HG02885 (cell line): ENCODE measurements around the gene ULBP3.
A peak's percentile ranks its signal among the peaks of the same experiment; 100 is the strongest.
"Not testable (repeated sequence)": the region's sequence is repeated elsewhere in the genome, so short reads cannot be mapped to it uniquely, and the experiment has no call there.

ENCODE experiments used
- ATAC-seq: cut with Tn5 transposase; IDR thresholded peaks from one replicate; pipeline ENCODE4 v1.9.1; 2021; ENCODE audit warnings: mild to moderate bottlenecking; ENCODE audit not compliant: unreplicated experiment, poor library complexity

ULBP3 gene

DNA sequence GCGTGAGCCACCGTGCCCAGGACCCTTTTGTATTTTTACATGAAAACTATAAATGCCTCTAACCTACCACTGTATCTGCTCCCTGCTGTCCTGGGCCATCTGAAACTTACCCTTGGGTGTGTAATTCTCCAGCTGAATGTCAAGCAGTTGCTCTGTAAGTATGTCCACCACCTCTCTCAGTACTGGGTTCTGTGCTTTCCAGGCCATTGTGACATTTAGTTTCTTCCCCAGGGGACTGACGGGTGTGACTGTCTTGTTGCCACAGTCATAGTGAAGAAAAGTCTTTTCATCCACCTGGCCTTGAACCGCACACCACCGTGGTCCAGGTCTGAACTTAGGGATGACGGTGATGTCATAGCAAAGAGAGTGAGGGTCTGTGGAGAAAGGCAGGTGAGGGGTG, 47.1 kb downstream of the ULBP3 start:
- not testable (repeated sequence) for ATAC-seq

DNA sequence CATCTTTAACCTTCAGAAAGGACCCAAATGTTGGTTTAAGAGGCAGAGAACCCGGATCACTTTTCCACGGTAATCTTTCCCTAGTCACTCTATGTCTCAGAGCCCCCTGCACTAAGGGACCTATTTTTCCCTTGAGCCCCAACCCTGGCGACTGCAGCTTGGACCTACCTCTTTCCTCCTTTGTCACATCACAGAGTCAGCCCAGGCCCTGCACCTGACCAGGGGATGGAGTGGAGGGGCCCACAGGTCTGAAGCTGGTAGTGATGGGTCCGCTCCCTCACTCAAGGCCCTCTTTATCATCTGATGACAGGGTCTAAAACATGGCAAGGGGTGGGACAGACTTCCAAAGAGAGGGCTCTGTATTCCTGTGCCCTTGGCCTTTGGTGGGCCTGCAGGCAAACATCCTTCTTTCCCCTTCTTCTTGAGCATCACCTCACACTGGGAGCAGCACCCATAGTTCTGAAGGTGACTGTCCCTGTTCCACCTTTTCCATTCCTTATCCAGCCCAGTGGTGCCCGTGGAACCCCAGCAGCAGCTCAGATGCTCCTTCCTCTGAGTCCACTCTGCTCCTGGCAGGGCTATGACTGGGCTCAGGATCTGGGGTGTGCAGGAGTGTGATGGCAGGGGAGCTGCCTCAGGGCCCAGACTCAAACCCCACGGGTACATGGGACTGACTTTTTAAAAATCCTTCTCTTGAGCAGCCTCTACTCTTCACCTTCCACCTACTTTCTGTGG, 49.9 kb downstream of the ULBP3 start:
- ATAC-seq, result no peak

DNA sequence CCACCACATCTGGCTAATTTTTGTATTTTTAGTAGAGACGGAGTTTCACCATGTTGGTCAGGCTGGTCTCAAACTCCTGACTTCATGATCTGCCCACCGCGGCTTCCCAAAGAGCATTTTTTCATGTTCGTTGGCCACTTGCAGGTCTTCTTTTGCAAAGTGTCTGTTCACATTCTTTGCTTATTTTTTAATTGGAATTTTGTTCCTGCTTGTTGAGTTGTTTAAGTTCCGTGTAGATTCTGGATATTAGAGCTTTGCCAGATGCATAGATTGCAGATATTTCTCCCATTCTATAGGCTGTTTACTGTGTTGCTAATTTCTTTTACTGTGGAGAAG, 51.8 kb downstream of the ULBP3 start:
- not testable (repeated sequence) for ATAC-seq

DNA sequence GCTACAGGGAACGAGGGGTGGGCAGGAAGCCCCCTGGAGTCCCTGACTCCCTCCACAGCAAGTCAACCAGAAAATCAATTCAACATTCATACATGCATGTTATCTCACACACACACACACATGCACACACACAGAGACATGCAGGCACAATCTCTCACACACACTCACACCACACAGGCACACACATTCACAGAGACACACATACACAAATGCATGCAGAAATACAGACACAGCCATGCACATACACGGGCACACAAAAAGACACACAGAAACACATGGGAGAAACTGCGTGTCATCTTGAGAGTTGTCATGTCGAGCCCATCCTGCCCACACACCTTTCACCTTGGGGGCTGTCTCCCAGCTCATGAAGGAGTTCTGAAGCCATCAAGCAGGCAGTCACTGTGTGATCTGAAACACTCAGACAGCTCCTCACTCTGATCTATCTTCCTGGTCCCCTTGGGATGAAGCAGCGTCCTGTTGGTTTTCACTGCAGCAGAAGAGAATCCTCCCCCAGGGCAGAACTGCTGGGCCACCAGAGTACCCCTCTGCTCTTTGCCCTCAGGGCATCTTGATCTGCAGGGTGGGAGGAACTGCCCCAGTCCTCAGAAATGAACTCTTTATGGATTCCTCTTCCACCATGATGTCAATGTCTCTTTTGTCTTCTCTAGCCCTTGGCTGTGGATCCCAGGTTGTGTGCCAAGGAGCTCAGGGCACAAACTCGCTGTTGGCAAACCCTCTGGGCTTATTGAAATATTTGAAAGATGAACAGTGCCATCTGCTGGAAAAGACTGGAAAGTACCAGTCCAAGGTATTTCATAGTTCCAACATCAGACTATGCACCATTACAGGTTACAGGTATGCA, 52.4 kb downstream of the ULBP3 start:
- peak; percentile 72 for ATAC-seq

DNA sequence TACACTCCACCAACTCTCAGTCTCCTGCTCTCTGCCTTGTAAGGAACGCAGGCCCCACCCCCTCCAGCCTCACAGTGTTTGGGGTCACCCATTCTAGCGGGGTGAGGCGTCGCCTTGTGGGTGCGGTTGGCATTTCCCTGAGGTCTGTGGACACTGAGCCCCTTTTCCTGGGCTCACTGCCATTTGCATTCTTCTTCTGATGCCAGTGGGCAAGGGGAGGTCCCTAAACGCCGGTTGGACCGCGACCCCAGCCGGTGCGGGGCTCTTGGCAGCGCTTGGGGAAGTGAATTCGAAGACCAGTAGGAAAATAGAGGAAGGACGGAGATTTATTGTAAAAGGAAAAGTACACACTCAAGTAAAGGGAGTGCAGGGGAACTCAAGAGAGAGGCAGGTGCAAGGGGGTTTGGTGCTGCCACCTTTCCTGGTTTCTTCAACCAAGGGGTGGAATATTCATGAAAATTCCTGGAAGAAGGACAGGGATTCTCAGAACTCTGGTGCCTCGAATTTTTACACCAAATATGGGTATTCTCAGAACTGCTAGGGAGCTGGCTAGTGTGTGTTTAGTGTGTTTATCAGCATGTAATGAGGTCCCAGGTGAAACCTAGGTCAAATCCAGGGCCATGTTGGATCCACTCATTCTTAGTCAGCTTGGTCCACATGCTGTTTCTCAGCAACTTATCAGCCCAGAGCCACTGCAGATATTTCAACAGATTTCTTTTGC, 53.5 kb downstream of the ULBP3 start:
- not testable (repeated sequence) for ATAC-seq

DNA sequence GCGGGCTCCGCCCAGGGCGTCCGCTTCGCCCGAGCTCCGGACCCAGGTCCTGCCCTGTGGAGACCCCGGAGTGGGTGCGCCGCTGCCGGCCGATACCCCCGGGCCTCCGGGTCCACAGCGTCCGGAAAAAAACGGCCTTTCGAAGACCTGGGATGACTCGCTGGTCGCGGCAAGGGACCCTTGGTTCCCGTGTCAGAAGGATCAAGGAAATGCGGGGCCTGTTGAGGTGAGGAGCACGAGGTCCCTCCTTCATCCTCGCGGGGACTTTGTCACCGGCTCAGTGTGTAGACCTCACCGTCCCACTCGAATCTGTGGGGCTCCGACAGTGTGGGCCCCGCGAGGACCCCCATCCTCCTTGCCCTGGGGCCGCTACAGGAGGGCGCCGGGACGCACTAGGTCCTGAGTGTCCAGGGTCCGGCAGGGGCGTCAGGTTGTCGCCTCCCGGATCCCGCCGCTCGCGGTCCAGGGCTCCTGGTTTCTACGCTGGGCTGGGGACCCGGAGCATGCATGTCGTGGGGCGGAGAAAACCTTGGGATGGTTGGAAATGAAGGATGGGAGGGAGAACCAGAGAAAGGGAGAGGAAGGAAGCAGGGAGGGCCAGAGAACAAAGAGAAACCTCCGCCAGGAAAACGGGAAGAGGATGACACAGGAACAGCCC, 54.2 kb downstream of the ULBP3 start:
- not testable (repeated sequence) for ATAC-seq

DNA sequence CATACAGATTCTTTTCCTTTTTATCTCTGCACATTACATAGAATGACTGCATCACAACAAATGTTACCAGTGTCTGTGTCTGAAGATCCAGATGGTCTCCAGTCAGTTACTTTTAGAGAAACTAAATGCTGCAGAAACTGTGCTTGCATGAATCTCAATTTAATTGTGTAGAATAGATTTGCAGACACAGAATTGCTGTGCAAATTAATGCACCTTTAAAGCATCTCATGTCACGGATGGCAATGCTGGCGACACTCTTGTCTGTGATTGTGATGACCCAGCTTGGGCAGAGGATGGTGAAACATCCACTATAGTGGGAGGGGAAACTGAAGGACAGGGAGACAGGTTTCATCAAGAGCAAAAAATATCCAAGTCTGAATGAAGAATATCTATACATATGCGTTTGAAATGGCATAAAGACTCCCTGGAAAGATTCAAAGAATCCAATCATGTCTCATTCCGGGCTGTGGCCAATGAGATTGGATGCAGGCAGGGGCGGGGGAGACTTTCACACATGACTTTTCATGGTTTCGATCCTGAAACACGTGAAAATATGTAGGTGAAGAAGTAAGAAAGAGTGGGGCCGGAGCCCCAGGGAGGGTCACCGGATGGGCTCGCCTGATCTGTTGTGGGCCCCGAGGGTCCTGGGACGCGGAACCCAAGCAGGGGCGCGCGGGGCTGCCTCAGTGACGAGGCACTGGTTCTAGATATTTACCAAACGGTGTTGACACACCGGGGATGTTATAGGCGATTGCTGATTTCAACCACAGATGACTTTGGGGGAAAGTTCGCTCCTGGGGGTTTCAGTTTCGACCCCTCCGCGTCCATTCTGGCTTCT, 54.9 kb downstream of the ULBP3 start:
- ATAC-seq, result not testable (repeated sequence)

DNA sequence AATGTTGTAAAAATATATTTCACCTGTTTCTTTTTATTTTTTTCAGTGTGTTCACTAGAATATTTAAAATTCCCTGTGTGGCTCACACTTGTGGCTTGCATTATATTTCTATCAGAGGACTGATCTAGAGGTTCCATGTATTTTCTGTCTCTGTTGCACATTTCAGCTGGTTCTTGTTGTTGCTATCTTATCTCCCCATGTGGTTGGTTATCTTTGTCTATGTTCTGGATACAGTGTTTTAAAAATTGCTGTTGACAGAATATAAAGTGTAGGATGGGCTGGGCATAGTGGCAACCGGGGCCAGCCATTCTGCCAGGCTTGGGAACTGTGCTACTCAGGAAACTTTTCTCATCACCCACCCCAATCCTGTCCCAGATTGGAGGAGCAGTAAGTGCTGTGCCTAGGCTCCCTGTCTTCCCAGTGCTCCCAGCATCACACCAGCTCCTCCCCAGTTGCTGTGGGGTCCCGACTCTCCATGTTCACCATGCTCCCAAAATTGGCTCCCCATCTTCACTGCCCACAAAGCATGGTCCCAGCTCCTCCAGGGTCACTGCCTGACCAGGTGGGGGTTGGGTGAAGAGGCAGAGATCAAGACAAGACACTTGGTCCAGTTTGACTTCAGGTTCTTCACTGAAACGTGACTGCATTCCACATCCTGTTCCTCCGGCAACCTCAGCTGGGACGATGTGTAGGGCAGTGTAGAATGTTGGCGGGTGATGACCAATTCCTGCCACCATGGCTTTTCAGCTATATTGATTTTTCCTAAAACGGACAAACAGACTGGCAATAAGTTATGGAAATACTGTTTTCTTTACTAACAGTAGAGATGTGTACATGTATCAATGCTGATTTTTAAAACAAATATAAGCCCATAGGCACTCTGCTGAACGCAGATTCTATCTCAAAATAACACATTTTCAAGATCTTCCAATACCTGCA, 55.8 kb downstream of the ULBP3 start:
- not testable (repeated sequence) for ATAC-seq
